H9 (cell line): ENCODE measurements around the gene GAB3. TPM values are rescaled to one million over a fixed set of nuclear protein-coding genes. Genes with fewer than 3 reads are reported as not detected.
A peak's percentile ranks its signal among the peaks of the same experiment; 100 is the strongest.

Source experiments
- DNase-seq: peaks from one replicate; pipeline ENCODE4 v3.0.0-alpha.2; 2017
- H2AFZ ChIP-seq: one replicate; pipeline ENCODE4 v1.6.1; 2013; ENCODE audit warnings: mild to moderate bottlenecking, low read length, control low read depth, moderate library complexity
- H2AK5ac ChIP-seq: 2 replicates; pipeline ENCODE4 v1.6.1; 2013; ENCODE audit warnings: low read length, control low read depth, mixed read lengths; ENCODE audit not compliant: insufficient read length
- H2BK120ac ChIP-seq: one replicate; pipeline ENCODE4 v1.6.1; 2013; ENCODE audit warnings: low read depth, mild to moderate bottlenecking, low read length, control low read depth, inconsistent platforms; ENCODE audit not compliant: poor library complexity, severe bottlenecking
- H2BK12ac ChIP-seq: 2 replicates; pipeline ENCODE4 v1.6.1; 2013; ENCODE audit warnings: low read length, control low read depth, mixed read lengths, low read depth; ENCODE audit not compliant: insufficient read length
- H2BK15ac ChIP-seq: 2 replicates; pipeline ENCODE4 v1.6.1; 2013; ENCODE audit warnings: low read depth, low read length, control low read depth
- H2BK20ac ChIP-seq: one replicate; pipeline ENCODE4 v1.6.1; 2013; ENCODE audit warnings: low read depth, mild to moderate bottlenecking, low read length, control low read depth, inconsistent platforms; ENCODE audit not compliant: poor library complexity, severe bottlenecking
- H2BK5ac ChIP-seq: 2 replicates; pipeline ENCODE4 v1.6.1; 2013; ENCODE audit warnings: low read length, control low read depth, mixed read lengths; ENCODE audit not compliant: insufficient read length
- H3K14ac ChIP-seq: 2 replicates; pipeline ENCODE4 v1.6.1; 2013; ENCODE audit warnings: low read length, control low read depth; ENCODE audit not compliant: insufficient read depth
- H3K18ac ChIP-seq: 2 replicates; pipeline ENCODE4 v1.6.1; 2013; ENCODE audit warnings: low read depth, mild to moderate bottlenecking, mixed read lengths, low read length, control low read depth; ENCODE audit not compliant: insufficient read length
- H3K23ac ChIP-seq: 2 replicates; pipeline ENCODE4 v1.6.1; 2013; ENCODE audit warnings: low read length, control low read depth, mixed read lengths, low read depth; ENCODE audit not compliant: insufficient read length
- H3K23me2 ChIP-seq: 2 replicates; pipeline ENCODE4 v1.6.1; 2013; ENCODE audit warnings: low read depth, mild to moderate bottlenecking, mixed read lengths, low read length, control low read depth; ENCODE audit not compliant: insufficient read length, poor library complexity, severe bottlenecking
- H3K27ac ChIP-seq: 2 replicates; pipeline ENCODE4 v1.5.1; 2013; ENCODE audit warnings: low read length, control low read depth, mixed read lengths, low read depth; ENCODE audit not compliant: insufficient read length
- H3K27me3 ChIP-seq: 2 replicates; pipeline ENCODE4 v1.6.1; 2013; ENCODE audit warnings: low read length, control low read depth, inconsistent platforms; ENCODE audit not compliant: insufficient read depth
- H3K4ac ChIP-seq: 2 replicates; pipeline ENCODE4 v1.6.1; 2013; ENCODE audit warnings: low read depth, mild to moderate bottlenecking, control low read depth, inconsistent platforms, low read length, moderate library complexity
- H3K4me1 ChIP-seq: 2 replicates; pipeline ENCODE4 v1.6.1; 2013; ENCODE audit warnings: low read length, control low read depth, inconsistent platforms; ENCODE audit not compliant: insufficient read depth
- H3K4me2 ChIP-seq: 2 replicates; pipeline ENCODE4 v1.6.1; 2013; ENCODE audit warnings: low read length, control low read depth, mixed read lengths; ENCODE audit not compliant: insufficient read length, insufficient read depth
- H3K56ac ChIP-seq: 2 replicates; pipeline ENCODE4 v1.6.1; 2013; ENCODE audit warnings: low read depth, mild to moderate bottlenecking, mixed read lengths, low read length, control low read depth; ENCODE audit not compliant: insufficient read length
- H3K79me1 ChIP-seq: 2 replicates; pipeline ENCODE4 v1.6.1; 2013; ENCODE audit warnings: low read depth, mild to moderate bottlenecking, moderate library complexity, low read length, control low read depth, inconsistent platforms; ENCODE audit not compliant: insufficient read depth, poor library complexity, severe bottlenecking
- H3K79me2 ChIP-seq: 2 replicates; pipeline ENCODE4 v1.6.1; 2013; ENCODE audit warnings: low read length, control low read depth, inconsistent platforms; ENCODE audit not compliant: insufficient read depth
- H3K9ac ChIP-seq: 2 replicates; pipeline ENCODE4 v1.6.1; 2013; ENCODE audit warnings: low read length, control low read depth, mixed read lengths; ENCODE audit not compliant: insufficient read length; ENCODE audit errors: extremely low read depth
- H3K9me3 ChIP-seq: one replicate; pipeline ENCODE4 v1.6.1; 2013; ENCODE audit warnings: low read depth, low read length, inconsistent platforms; ENCODE audit not compliant: control insufficient read depth
- H3T11ph ChIP-seq: one replicate; pipeline ENCODE4 v1.6.1; 2013; ENCODE audit warnings: mild to moderate bottlenecking, low read length, control low read depth, inconsistent platforms
- H4K20me1 ChIP-seq: one replicate; pipeline ENCODE4 v1.6.1; 2013; ENCODE audit not compliant: control insufficient read depth, insufficient read length, insufficient read depth
- H4K5ac ChIP-seq: 2 replicates; pipeline ENCODE4 v1.6.1; 2013; ENCODE audit warnings: low read depth, mild to moderate bottlenecking, mixed read lengths, low read length, control low read depth; ENCODE audit not compliant: insufficient read length
- H4K8ac ChIP-seq: replicated peaks from 2 replicates; pipeline ENCODE4 v1.6.1; 2013; ENCODE audit warnings: low read length, control low read depth, mixed read lengths, low read depth; ENCODE audit not compliant: insufficient read length
- H4K91ac ChIP-seq: 2 replicates; pipeline ENCODE4 v1.6.1; 2013; ENCODE audit warnings: low read depth, mild to moderate bottlenecking, moderate library complexity, mixed read lengths, low read length, control low read depth; ENCODE audit not compliant: insufficient read length
- H3K27ac Mint-ChIP-seq, 3 experiments: 2 replicates in 2 of 3; 3 replicates in 1 of 3; pipeline ENCODE4 v1.8.0; 2020 to 2021; ENCODE audit warnings: mixed read lengths in 3 of 3, mild to moderate bottlenecking in 1 of 3, moderate library complexity in 1 of 3
- H3K27me3 Mint-ChIP-seq: 2 replicates; pipeline ENCODE4 v1.8.0; 2021; ENCODE audit warnings: low read depth, mild to moderate bottlenecking, moderate library complexity, mixed read lengths
- H3K36me3 Mint-ChIP-seq, 3 experiments: 2 replicates in 2 of 3; 3 replicates in 1 of 3; pipeline ENCODE4 v1.8.0; 2020 to 2021; ENCODE audit warnings: low read depth in 3 of 3, mixed read lengths in 3 of 3; ENCODE audit not compliant: insufficient read depth in 1 of 3
- H3K4me1 Mint-ChIP-seq, 2 experiments: 2 replicates each; pipeline ENCODE4 v1.8.0; 2020; ENCODE audit warnings: mixed read lengths in 2 of 2
- H3K4me3 Mint-ChIP-seq, 2 experiments: 2 replicates in 1 of 2; 3 replicates in 1 of 2; pipeline ENCODE4 v1.8.0; 2020 to 2021; ENCODE audit warnings: mild to moderate bottlenecking in 2 of 2, mixed read lengths in 2 of 2, moderate library complexity in 1 of 2
- H3K9me3 Mint-ChIP-seq, 2 experiments: 2 replicates in 1 of 2; 3 replicates in 1 of 2; pipeline ENCODE4 v1.8.0; 2020; ENCODE audit warnings: mild to moderate bottlenecking in 2 of 2, mixed read lengths in 2 of 2, moderate library complexity in 1 of 2
- CTCF ChIP-seq: fragments of 200-600 bp; sonication (generic); conservative IDR thresholded peaks from 3 replicates; pipeline ENCODE4 v1.8.0; 2021; ENCODE audit warnings: antibody characterized with exemption, mild to moderate bottlenecking
- WGBS: extraction: QIAGEN DNeasy Blood & Tissue Kit; methylation state at CpG from one replicate; pipeline ENCODE4 v1.1.7; 2013; ENCODE audit warnings: missing lambda C conversion rate, low lambda C conversion rate, mixed read lengths; ENCODE audit not compliant: insufficient read length; ENCODE audit errors: extremely low coverage; 5-methylcytosine and 5-hydroxymethylcytosine counted together
- total RNA-seq: library from RNA; stranded (reverse); gene quantifications from 2 replicates; pipeline ENCODE4 v1.2.1, GENCODE V29; 2021

Gene GAB3
- total RNA-seq, 1 experiment from 2014 or later = 0.46 TPM

GRCh38 chrX:154734061-154734781 lies 16.7 kb downstream of the GAB3 start:
- H2BK120ac ChIP-seq = no peak overlapping the region
- no peak overlapping the region for H3K14ac ChIP-seq
- H4K91ac ChIP-seq = no peak overlapping the region
- H3K4me2 ChIP-seq = no peak overlapping the region
- no peak overlapping the region for H2AK5ac ChIP-seq
- peaks cover 2% of the 10 kb centered on the region; the same call in 1 of the 2 replicates for H3K4me1 ChIP-seq
- no peaks in the 10 kb centered on the region for H3K79me1 ChIP-seq
- H3K23me2 ChIP-seq = no peaks in the 10 kb centered on the region
- H3K27me3 ChIP-seq = no peaks in the 10 kb centered on the region; the same call in 1 of the 2 replicates
- H3K4me1 Mint-ChIP-seq = peaks cover 5 to 9% of the 10 kb centered on the region in 2 experiments; a peak in 2 of 4 replicates
- no peaks in the 10 kb centered on the region; a peak in 2 of 7 replicates for H3K36me3 Mint-ChIP-seq
- no peak overlapping the region for H3T11ph ChIP-seq
- no peak overlapping the region for H3K27ac ChIP-seq
- H3K56ac ChIP-seq = no peak overlapping the region
- no peak overlapping the region for H3K18ac ChIP-seq
- peak overlapping the region; percentile 48 for H4K8ac ChIP-seq
- H2BK20ac ChIP-seq = no peak overlapping the region
- H3K9ac ChIP-seq = no peak overlapping the region
- no peak overlapping the region for H3K4me3 Mint-ChIP-seq
- no peak overlapping the region for H3K23ac ChIP-seq
- H3K79me2 ChIP-seq = no peaks in the 10 kb centered on the region
- H4K5ac ChIP-seq = no peak overlapping the region
- no peak overlapping the region for H2BK12ac ChIP-seq
- no peak for TF ChIP-seq CTCF
- no peak for DNase-seq
- H3K9me3 Mint-ChIP-seq = peaks cover 77 to 81% of the 10 kb centered on the region in 2 experiments
- no peak overlapping the region for H3K4ac ChIP-seq
- H2AFZ ChIP-seq = no peak overlapping the region
- H4K20me1 ChIP-seq = no peaks in the 10 kb centered on the region
- H3K27me3 Mint-ChIP-seq = peaks cover 3% of the 10 kb centered on the region
- H3K27ac Mint-ChIP-seq = no peak overlapping the region; a peak in 1 of 7 replicates
- peaks cover 58% of the 10 kb centered on the region for H3K9me3 ChIP-seq
- H2BK5ac ChIP-seq = no peak overlapping the region
- no CpG with 5 or more reads among the region's 8 CpGs for WGBS
- H2BK15ac ChIP-seq = no peak overlapping the region
